H9 (cell line): ENCODE results near the gene RELL1. TPM values are rescaled to one million over a fixed set of nuclear protein-coding genes. Genes with fewer than 3 reads are reported as not detected.
A peak's percentile ranks its signal among the peaks of the same experiment; 100 is the strongest.

Experiments used
- DNase-seq: peaks from one replicate; pipeline ENCODE4 v3.0.0-alpha.2; 2017
- H2AFZ ChIP-seq: one replicate; pipeline ENCODE4 v1.6.1; 2013; ENCODE audit warnings: mild to moderate bottlenecking, low read length, control low read depth, moderate library complexity
- H2AK5ac ChIP-seq: 2 replicates; pipeline ENCODE4 v1.6.1; 2013; ENCODE audit warnings: low read length, control low read depth, mixed read lengths; ENCODE audit not compliant: insufficient read length
- H2BK120ac ChIP-seq: one replicate; pipeline ENCODE4 v1.6.1; 2013; ENCODE audit warnings: low read depth, mild to moderate bottlenecking, low read length, control low read depth, inconsistent platforms; ENCODE audit not compliant: poor library complexity, severe bottlenecking
- H2BK12ac ChIP-seq: 2 replicates; pipeline ENCODE4 v1.6.1; 2013; ENCODE audit warnings: low read length, control low read depth, mixed read lengths, low read depth; ENCODE audit not compliant: insufficient read length
- H2BK15ac ChIP-seq: 2 replicates; pipeline ENCODE4 v1.6.1; 2013; ENCODE audit warnings: low read depth, low read length, control low read depth
- H2BK20ac ChIP-seq: one replicate; pipeline ENCODE4 v1.6.1; 2013; ENCODE audit warnings: low read depth, mild to moderate bottlenecking, low read length, control low read depth, inconsistent platforms; ENCODE audit not compliant: poor library complexity, severe bottlenecking
- H2BK5ac ChIP-seq: 2 replicates; pipeline ENCODE4 v1.6.1; 2013; ENCODE audit warnings: low read length, control low read depth, mixed read lengths; ENCODE audit not compliant: insufficient read length
- H3K14ac ChIP-seq: 2 replicates; pipeline ENCODE4 v1.6.1; 2013; ENCODE audit warnings: low read length, control low read depth; ENCODE audit not compliant: insufficient read depth
- H3K18ac ChIP-seq: 2 replicates; pipeline ENCODE4 v1.6.1; 2013; ENCODE audit warnings: low read depth, mild to moderate bottlenecking, mixed read lengths, low read length, control low read depth; ENCODE audit not compliant: insufficient read length
- H3K23ac ChIP-seq: 2 replicates; pipeline ENCODE4 v1.6.1; 2013; ENCODE audit warnings: low read length, control low read depth, mixed read lengths, low read depth; ENCODE audit not compliant: insufficient read length
- H3K23me2 ChIP-seq: 2 replicates; pipeline ENCODE4 v1.6.1; 2013; ENCODE audit warnings: low read depth, mild to moderate bottlenecking, mixed read lengths, low read length, control low read depth; ENCODE audit not compliant: insufficient read length, poor library complexity, severe bottlenecking
- H3K27ac ChIP-seq: 2 replicates; pipeline ENCODE4 v1.5.1; 2013; ENCODE audit warnings: low read length, control low read depth, mixed read lengths, low read depth; ENCODE audit not compliant: insufficient read length
- H3K27me3 ChIP-seq: 2 replicates; pipeline ENCODE4 v1.6.1; 2013; ENCODE audit warnings: low read length, control low read depth, inconsistent platforms; ENCODE audit not compliant: insufficient read depth
- H3K4ac ChIP-seq: 2 replicates; pipeline ENCODE4 v1.6.1; 2013; ENCODE audit warnings: low read depth, mild to moderate bottlenecking, control low read depth, inconsistent platforms, low read length, moderate library complexity
- H3K4me1 ChIP-seq: 2 replicates; pipeline ENCODE4 v1.6.1; 2013; ENCODE audit warnings: low read length, control low read depth, inconsistent platforms; ENCODE audit not compliant: insufficient read depth
- H3K4me2 ChIP-seq: 2 replicates; pipeline ENCODE4 v1.6.1; 2013; ENCODE audit warnings: low read length, control low read depth, mixed read lengths; ENCODE audit not compliant: insufficient read length, insufficient read depth
- H3K56ac ChIP-seq: 2 replicates; pipeline ENCODE4 v1.6.1; 2013; ENCODE audit warnings: low read depth, mild to moderate bottlenecking, mixed read lengths, low read length, control low read depth; ENCODE audit not compliant: insufficient read length
- H3K79me1 ChIP-seq: 2 replicates; pipeline ENCODE4 v1.6.1; 2013; ENCODE audit warnings: low read depth, mild to moderate bottlenecking, moderate library complexity, low read length, control low read depth, inconsistent platforms; ENCODE audit not compliant: insufficient read depth, poor library complexity, severe bottlenecking
- H3K79me2 ChIP-seq: 2 replicates; pipeline ENCODE4 v1.6.1; 2013; ENCODE audit warnings: low read length, control low read depth, inconsistent platforms; ENCODE audit not compliant: insufficient read depth
- H3K9ac ChIP-seq: 2 replicates; pipeline ENCODE4 v1.6.1; 2013; ENCODE audit warnings: low read length, control low read depth, mixed read lengths; ENCODE audit not compliant: insufficient read length; ENCODE audit errors: extremely low read depth
- H3K9me3 ChIP-seq: one replicate; pipeline ENCODE4 v1.6.1; 2013; ENCODE audit warnings: low read depth, low read length, inconsistent platforms; ENCODE audit not compliant: control insufficient read depth
- H3T11ph ChIP-seq: one replicate; pipeline ENCODE4 v1.6.1; 2013; ENCODE audit warnings: mild to moderate bottlenecking, low read length, control low read depth, inconsistent platforms
- H4K20me1 ChIP-seq: one replicate; pipeline ENCODE4 v1.6.1; 2013; ENCODE audit not compliant: control insufficient read depth, insufficient read length, insufficient read depth
- H4K5ac ChIP-seq: 2 replicates; pipeline ENCODE4 v1.6.1; 2013; ENCODE audit warnings: low read depth, mild to moderate bottlenecking, mixed read lengths, low read length, control low read depth; ENCODE audit not compliant: insufficient read length
- H4K8ac ChIP-seq: replicated peaks from 2 replicates; pipeline ENCODE4 v1.6.1; 2013; ENCODE audit warnings: low read length, control low read depth, mixed read lengths, low read depth; ENCODE audit not compliant: insufficient read length
- H4K91ac ChIP-seq: 2 replicates; pipeline ENCODE4 v1.6.1; 2013; ENCODE audit warnings: low read depth, mild to moderate bottlenecking, moderate library complexity, mixed read lengths, low read length, control low read depth; ENCODE audit not compliant: insufficient read length
- H3K27ac Mint-ChIP-seq, 3 experiments: 2 replicates in 2 of 3; 3 replicates in 1 of 3; pipeline ENCODE4 v1.8.0; 2020 to 2021; ENCODE audit warnings: mixed read lengths in 3 of 3, mild to moderate bottlenecking in 1 of 3, moderate library complexity in 1 of 3
- H3K27me3 Mint-ChIP-seq: 2 replicates; pipeline ENCODE4 v1.8.0; 2021; ENCODE audit warnings: low read depth, mild to moderate bottlenecking, moderate library complexity, mixed read lengths
- H3K36me3 Mint-ChIP-seq, 3 experiments: 2 replicates in 2 of 3; 3 replicates in 1 of 3; pipeline ENCODE4 v1.8.0; 2020 to 2021; ENCODE audit warnings: low read depth in 3 of 3, mixed read lengths in 3 of 3; ENCODE audit not compliant: insufficient read depth in 1 of 3
- H3K4me1 Mint-ChIP-seq, 2 experiments: 2 replicates each; pipeline ENCODE4 v1.8.0; 2020; ENCODE audit warnings: mixed read lengths in 2 of 2
- H3K4me3 Mint-ChIP-seq, 2 experiments: 2 replicates in 1 of 2; 3 replicates in 1 of 2; pipeline ENCODE4 v1.8.0; 2020 to 2021; ENCODE audit warnings: mild to moderate bottlenecking in 2 of 2, mixed read lengths in 2 of 2, moderate library complexity in 1 of 2
- H3K9me3 Mint-ChIP-seq, 2 experiments: 2 replicates in 1 of 2; 3 replicates in 1 of 2; pipeline ENCODE4 v1.8.0; 2020; ENCODE audit warnings: mild to moderate bottlenecking in 2 of 2, mixed read lengths in 2 of 2, moderate library complexity in 1 of 2
- WGBS: extraction: QIAGEN DNeasy Blood & Tissue Kit; methylation state at CpG from one replicate; pipeline ENCODE4 v1.1.7; 2013; ENCODE audit warnings: missing lambda C conversion rate, low lambda C conversion rate, mixed read lengths; ENCODE audit not compliant: insufficient read length; ENCODE audit errors: extremely low coverage; 5-methylcytosine and 5-hydroxymethylcytosine counted together
- total RNA-seq: library from RNA; stranded (reverse); gene quantifications from 2 replicates; pipeline ENCODE4 v1.2.1, GENCODE V29; 2021
- TF ChIP-seq, protein P1 (sequence below): fragments of 200-600 bp; sonication (generic); conservative IDR thresholded peaks from 3 replicates; pipeline ENCODE4 v1.8.0; 2021; ENCODE audit warnings: antibody characterized with exemption, mild to moderate bottlenecking

RELL1 gene
- total RNA-seq, 1 experiment from 2014 or later: 10.8 TPM

DNA sequence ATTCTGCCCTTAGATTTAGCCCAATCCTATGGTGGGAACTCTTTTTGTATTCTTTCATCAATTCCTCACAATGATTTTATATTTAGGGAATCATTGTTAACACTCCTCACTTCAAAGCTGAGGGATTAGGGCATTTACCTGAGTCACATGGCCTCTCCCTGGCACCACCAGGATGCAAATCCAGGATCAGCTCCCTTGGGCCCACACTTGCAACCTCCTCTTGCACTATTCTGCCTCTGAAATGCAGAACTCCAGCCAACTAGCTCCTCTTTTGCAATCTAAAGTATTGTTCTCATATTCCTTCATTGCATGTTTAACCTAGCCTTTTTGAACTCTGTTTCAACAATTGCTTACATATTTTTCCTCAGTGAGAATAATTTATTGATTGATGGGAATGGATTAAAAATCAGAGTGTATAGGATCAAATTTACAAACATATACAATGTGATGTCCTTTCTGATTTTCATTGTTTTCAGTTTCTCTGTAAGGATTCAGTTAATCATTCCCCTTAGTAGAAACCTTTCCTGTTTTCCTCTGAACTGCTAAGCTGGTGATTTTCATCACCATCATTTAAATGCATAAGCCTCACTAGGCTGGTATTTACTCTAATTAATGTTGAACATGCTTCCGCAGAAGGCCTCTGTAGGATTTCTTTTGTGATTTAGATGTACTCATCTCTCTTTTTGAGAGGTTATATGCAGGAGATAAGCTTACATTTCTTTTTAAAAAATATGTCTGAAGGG, 3.3 kb upstream of the RELL1 start:
- H4K20me1 ChIP-seq: no peaks in the 10 kb centered on the region
- no peak overlapping the region for H2BK12ac ChIP-seq
- H3K9me3 Mint-ChIP-seq: peaks cover 4 to 10% of the 10 kb centered on the region in 2 experiments; a peak in 3 of 5 replicates
- H3K56ac ChIP-seq: no peak overlapping the region
- peaks cover 28 to 30% of the 10 kb centered on the region in 2 experiments for H3K4me1 Mint-ChIP-seq
- no peak overlapping the region for H3K4me3 Mint-ChIP-seq
- H3K23ac ChIP-seq: no peak overlapping the region
- no peaks in the 10 kb centered on the region for H3K79me2 ChIP-seq
- H3K9ac ChIP-seq: no peak overlapping the region
- no CpG with 5 or more reads among the region's 1 CpG for WGBS
- H4K91ac ChIP-seq: no peak overlapping the region
- no peaks in the 10 kb centered on the region for H3K27me3 ChIP-seq
- peaks cover 0 to under 1% (median 0%) of the 10 kb centered on the region in 3 experiments; a peak in 2 of 7 replicates for H3K36me3 Mint-ChIP-seq
- H3T11ph ChIP-seq: no peak overlapping the region
- H3K9me3 ChIP-seq: no peaks in the 10 kb centered on the region
- no peak overlapping the region for H3K27ac ChIP-seq
- no peak overlapping the region for H3K14ac ChIP-seq
- no peak for DNase-seq
- TF ChIP-seq, protein P1, sequence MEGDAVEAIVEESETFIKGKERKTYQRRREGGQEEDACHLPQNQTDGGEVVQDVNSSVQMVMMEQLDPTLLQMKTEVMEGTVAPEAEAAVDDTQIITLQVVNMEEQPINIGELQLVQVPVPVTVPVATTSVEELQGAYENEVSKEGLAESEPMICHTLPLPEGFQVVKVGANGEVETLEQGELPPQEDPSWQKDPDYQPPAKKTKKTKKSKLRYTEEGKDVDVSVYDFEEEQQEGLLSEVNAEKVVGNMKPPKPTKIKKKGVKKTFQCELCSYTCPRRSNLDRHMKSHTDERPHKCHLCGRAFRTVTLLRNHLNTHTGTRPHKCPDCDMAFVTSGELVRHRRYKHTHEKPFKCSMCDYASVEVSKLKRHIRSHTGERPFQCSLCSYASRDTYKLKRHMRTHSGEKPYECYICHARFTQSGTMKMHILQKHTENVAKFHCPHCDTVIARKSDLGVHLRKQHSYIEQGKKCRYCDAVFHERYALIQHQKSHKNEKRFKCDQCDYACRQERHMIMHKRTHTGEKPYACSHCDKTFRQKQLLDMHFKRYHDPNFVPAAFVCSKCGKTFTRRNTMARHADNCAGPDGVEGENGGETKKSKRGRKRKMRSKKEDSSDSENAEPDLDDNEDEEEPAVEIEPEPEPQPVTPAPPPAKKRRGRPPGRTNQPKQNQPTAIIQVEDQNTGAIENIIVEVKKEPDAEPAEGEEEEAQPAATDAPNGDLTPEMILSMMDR: no peak
- H2BK120ac ChIP-seq: no peak overlapping the region
- no peak overlapping the region for H2BK20ac ChIP-seq
- H2AK5ac ChIP-seq: no peak overlapping the region
- H2AFZ ChIP-seq: no peak overlapping the region
- no peaks in the 10 kb centered on the region for H3K23me2 ChIP-seq
- no peak overlapping the region for H2BK15ac ChIP-seq
- no peak overlapping the region for H4K8ac ChIP-seq
- peak overlapping the region in 2 of 3 experiments; percentile 56; a peak in 4 of 7 replicates for H3K27ac Mint-ChIP-seq
- H2BK5ac ChIP-seq: no peak overlapping the region
- no peak overlapping the region for H4K5ac ChIP-seq
- H3K27me3 Mint-ChIP-seq: peaks cover 23% of the 10 kb centered on the region
- no peaks in the 10 kb centered on the region for H3K79me1 ChIP-seq
- no peak overlapping the region for H3K18ac ChIP-seq
- H3K4me1 ChIP-seq: no peaks in the 10 kb centered on the region
- no peak overlapping the region for H3K4me2 ChIP-seq
- H3K4ac ChIP-seq: no peak overlapping the region
